Panc1 (cell line): Measurements from ENCODE around the gene UST. TPM values are rescaled to one million over a fixed set of nuclear protein-coding genes. Genes with fewer than 3 reads are reported as not detected.

Experiments used
- ATAC-seq: fragments of 200-7000 bp; cut with Tn5 transposase; 2 replicates; pipeline ENCODE4 v1.9.1; 2020; ENCODE audit warnings: mild to moderate bottlenecking, moderate library complexity
- BruUV-seq: library from RNA; stranded (reverse); fragments of 400-500 nt; replicated peaks from 2 replicates; lab custom pipeline; 2021; lab: Mats Ljungman, UMichigan
- CTCF ChIA-PET: fragments of 300-600 bp; sonication (Branson Sonifier 250); formaldehyde crosslinking; loops from one replicate; lab custom pipeline; 2022; ENCODE audit warnings: antibody characterized with exemption; lab: Charles Lee
- POLR2A ChIA-PET: fragments of 300-600 bp; sonication (Branson Sonifier 250); formaldehyde crosslinking; loops from one replicate; lab custom pipeline; 2022; ENCODE audit warnings: antibody characterized with exemption; lab: Charles Lee
- DNase-seq: peaks from one replicate; pipeline ENCODE4 v3.0.0-alpha.2; 2010; ENCODE audit warnings: low read depth, low spot score
- H3K27ac ChIP-seq: 2 replicates; pipeline ENCODE4 v1.5.1; 2011; ENCODE audit warnings: mild to moderate bottlenecking, low read length, inconsistent platforms
- H3K27me3 ChIP-seq: fragments of 200-500 bp; sonication (Bioruptor generic); 2 replicates; pipeline ENCODE4 v1.6.0; 2014; ENCODE audit warnings: low read length, inconsistent platforms; ENCODE audit not compliant: control insufficient read depth, insufficient read depth
- H3K36me3 ChIP-seq: fragments of 200-500 bp; sonication (Bioruptor generic); 2 replicates; pipeline ENCODE4 v1.5.1; 2014; ENCODE audit warnings: inconsistent platforms, mild to moderate bottlenecking, low read length, moderate library complexity; ENCODE audit not compliant: control insufficient read depth, insufficient read depth
- H3K4me1 ChIP-seq: 2 replicates; pipeline ENCODE4 v1.5.1; 2011; ENCODE audit warnings: inconsistent platforms, mild to moderate bottlenecking, low read length, moderate library complexity; ENCODE audit not compliant: control insufficient read depth, insufficient read depth
- H3K4me3 ChIP-seq, 2 experiments: 2 replicates each; pipeline ENCODE4 v1.5.1; 2011 to 2012; ENCODE audit warnings: low read depth in 2 of 2, low read length in 2 of 2, mild to moderate bottlenecking in 2 of 2, inconsistent platforms in 1 of 2, moderate library complexity in 1 of 2
- H3K9me3 ChIP-seq: fragments of 200-500 bp; sonication (Bioruptor generic); 2 replicates; pipeline ENCODE4 v1.5.1; 2014; ENCODE audit warnings: low read depth, mild to moderate bottlenecking, inconsistent platforms, low read length, moderate library complexity; ENCODE audit not compliant: control insufficient read depth, insufficient read depth
- CTCF ChIP-seq: fragments of 450-650 bp; IDR thresholded peaks from 2 replicates; pipeline ENCODE4 v1.5.1; 2017; ENCODE audit warnings: mild to moderate bottlenecking
- POLR2AphosphoS5 ChIP-seq: IDR thresholded peaks from 2 replicates; pipeline ENCODE4 v1.6.1; 2012; ENCODE audit warnings: mild to moderate bottlenecking, low read depth, low read length, moderate library complexity
- SIN3A ChIP-seq: IDR thresholded peaks from 2 replicates; pipeline ENCODE4 v1.6.1; 2012; ENCODE audit warnings: low read depth, mild to moderate bottlenecking, low read length, moderate library complexity, borderline replicate concordance; ENCODE audit not compliant: insufficient read depth
- TCF7L2 ChIP-seq: IDR thresholded peaks from 2 replicates; pipeline ENCODE4 v1.6.1; 2011; ENCODE audit warnings: mild to moderate bottlenecking, low read depth, low read length, inconsistent platforms
- in situ Hi-C: cut with HindIII; loops from 2 replicates; pipeline ENCODE4 v1.10.0; 2016; ENCODE audit warnings: low sequenced_read_pairs, low pct_unique_long_range_greater_than_20kb
- intact Hi-C: fragments of 100-400 bp; cut with micrococcal nuclease; formaldehyde crosslinking; loops from one replicate; pipeline ENCODE4 v1.10.0; 2022; ENCODE audit not compliant: unreplicated experiment
- total RNA-seq: library from RNA; stranded (reverse); gene quantifications from one replicate; pipeline ENCODE4 v1.2.1, GENCODE V29; 2021; ENCODE audit not compliant: unreplicated experiment
- TF ChIP-seq, protein P1 (sequence below), 2 experiments: IDR thresholded peaks; 2 replicates each; pipeline ENCODE4 v1.6.1; 2011 to 2012; ENCODE audit warnings: low read depth in 2 of 2, control low read depth in 1 of 2, low read length in 1 of 2, mild to moderate bottlenecking in 1 of 2, moderate library complexity in 1 of 2; ENCODE audit not compliant: insufficient read depth in 1 of 2

Gene UST
- total RNA-seq, 1 experiment from 2014 or later: 0.15 TPM

DNA sequence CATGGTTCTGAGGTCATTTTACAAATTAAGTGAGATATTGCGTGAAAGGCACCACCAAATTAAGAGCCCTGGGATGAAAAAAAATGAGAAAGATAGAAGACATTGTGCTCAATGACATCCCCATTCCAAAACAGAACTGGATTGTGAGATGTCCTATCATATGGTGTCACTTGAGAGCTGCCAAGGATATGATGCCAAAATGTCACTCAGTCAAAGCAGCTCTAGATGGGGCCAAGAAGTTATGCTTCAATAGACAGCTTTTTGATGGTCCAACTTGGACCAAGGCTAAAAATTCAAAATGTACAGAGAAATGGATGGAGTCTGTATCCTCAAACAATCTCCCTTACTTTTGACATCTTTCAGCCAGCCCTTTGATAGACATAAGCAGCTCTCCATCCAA lies 180.8 kb downstream of the UST start:
- in situ Hi-C loops: no loop called here

DNA sequence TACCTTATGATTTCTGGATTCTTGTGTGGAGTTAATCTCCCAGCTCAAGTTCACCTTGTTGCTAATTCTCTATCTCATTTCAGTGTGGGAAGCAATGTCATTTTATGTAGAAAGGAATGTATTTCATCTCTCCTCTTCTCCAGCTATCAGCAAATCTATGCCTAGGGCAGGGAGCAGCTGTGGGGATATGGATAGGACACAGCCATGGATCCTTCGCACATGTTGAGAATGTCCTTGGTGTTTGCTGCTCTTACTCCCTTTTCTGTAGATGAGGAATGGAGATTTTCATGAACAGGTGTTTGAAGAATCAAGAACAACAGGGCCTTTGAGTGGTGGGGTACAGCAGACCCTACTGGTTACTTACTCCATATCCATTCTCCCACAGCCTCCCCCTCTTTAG lies 182.0 kb downstream of the UST start:
- ChIA-PET POLR2A (no interaction called here), CTCF (no interaction called here)
- H3K4me1 ChIP-seq: no peaks in the 10 kb centered on the region
- no peak overlapping the region for H3K4me3 ChIP-seq
- no peaks in the 10 kb centered on the region; the same call in 1 of the 2 replicates for H3K27me3 ChIP-seq
- no peaks in the 10 kb centered on the region for H3K36me3 ChIP-seq
- DNase-seq (no peak), ATAC-seq (no peak)
- no peak overlapping the region for H3K27ac ChIP-seq
- no TSS peak for BruUV-seq
- TF ChIP-seq, protein P1, sequence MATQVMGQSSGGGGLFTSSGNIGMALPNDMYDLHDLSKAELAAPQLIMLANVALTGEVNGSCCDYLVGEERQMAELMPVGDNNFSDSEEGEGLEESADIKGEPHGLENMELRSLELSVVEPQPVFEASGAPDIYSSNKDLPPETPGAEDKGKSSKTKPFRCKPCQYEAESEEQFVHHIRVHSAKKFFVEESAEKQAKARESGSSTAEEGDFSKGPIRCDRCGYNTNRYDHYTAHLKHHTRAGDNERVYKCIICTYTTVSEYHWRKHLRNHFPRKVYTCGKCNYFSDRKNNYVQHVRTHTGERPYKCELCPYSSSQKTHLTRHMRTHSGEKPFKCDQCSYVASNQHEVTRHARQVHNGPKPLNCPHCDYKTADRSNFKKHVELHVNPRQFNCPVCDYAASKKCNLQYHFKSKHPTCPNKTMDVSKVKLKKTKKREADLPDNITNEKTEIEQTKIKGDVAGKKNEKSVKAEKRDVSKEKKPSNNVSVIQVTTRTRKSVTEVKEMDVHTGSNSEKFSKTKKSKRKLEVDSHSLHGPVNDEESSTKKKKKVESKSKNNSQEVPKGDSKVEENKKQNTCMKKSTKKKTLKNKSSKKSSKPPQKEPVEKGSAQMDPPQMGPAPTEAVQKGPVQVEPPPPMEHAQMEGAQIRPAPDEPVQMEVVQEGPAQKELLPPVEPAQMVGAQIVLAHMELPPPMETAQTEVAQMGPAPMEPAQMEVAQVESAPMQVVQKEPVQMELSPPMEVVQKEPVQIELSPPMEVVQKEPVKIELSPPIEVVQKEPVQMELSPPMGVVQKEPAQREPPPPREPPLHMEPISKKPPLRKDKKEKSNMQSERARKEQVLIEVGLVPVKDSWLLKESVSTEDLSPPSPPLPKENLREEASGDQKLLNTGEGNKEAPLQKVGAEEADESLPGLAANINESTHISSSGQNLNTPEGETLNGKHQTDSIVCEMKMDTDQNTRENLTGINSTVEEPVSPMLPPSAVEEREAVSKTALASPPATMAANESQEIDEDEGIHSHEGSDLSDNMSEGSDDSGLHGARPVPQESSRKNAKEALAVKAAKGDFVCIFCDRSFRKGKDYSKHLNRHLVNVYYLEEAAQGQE (IDR thresholded peaks at IDR 0.05; ENCODE audit: insufficient read depth in 1 of 2, low read depth in 2 of 2, low read length in 1 of 2): no peak
- no peak for TF ChIP-seq TCF7L2
- no peak for TF ChIP-seq POLR2AphosphoS5
- TF ChIP-seq SIN3A: no peak
- no peak for TF ChIP-seq CTCF
- intact Hi-C loops: no loop called here
- in situ Hi-C loops: no loop called here
- H3K9me3 ChIP-seq: no peaks in the 10 kb centered on the region

More for the DNA sequence above, 180.8 kb downstream of the UST start:
- no peaks in the 10 kb centered on the region for H3K36me3 ChIP-seq
- H3K4me3 ChIP-seq: no peak overlapping the region
- TF ChIP-seq, protein P1 (IDR thresholded peaks at IDR 0.05; ENCODE audit: insufficient read depth in 1 of 2, low read depth in 2 of 2, low read length in 1 of 2): no peak
- TF ChIP-seq CTCF (no peak), SIN3A (no peak), POLR2AphosphoS5 (no peak), TCF7L2 (no peak)
- ChIA-PET CTCF (no interaction called here), POLR2A (no interaction called here)
- intact Hi-C loops: no loop called here
- H3K27me3 ChIP-seq: no peaks in the 10 kb centered on the region; the same call in 1 of the 2 replicates
- H3K4me1 ChIP-seq: no peaks in the 10 kb centered on the region
- ATAC-seq (no peak), DNase-seq (no peak)
- no TSS peak for BruUV-seq
- no peak overlapping the region for H3K27ac ChIP-seq
- no peaks in the 10 kb centered on the region for H3K9me3 ChIP-seq
